HepG2 (cell line): ENCODE measurements around the gene MAOB. TPM values are rescaled to one million over a fixed set of nuclear protein-coding genes. Genes with fewer than 3 reads are reported as not detected.
A peak's percentile ranks its signal among the peaks of the same experiment; 100 is the strongest.

Experiments used
- ATAC-seq: fragments of 200-7000 bp; cut with Tn5 transposase; 3 replicates; pipeline ENCODE4 v1.9.1; 2020; ENCODE audit warnings: mild to moderate bottlenecking, moderate library complexity
- BruUV-seq: library from RNA; stranded (reverse); fragments of 400-500 nt; replicated peaks from 2 replicates; lab custom pipeline; 2021; lab: Mats Ljungman, UMichigan
- CTCF ChIA-PET: fragments of 300-600 bp; formaldehyde crosslinking; extraction: SDS; loops from one replicate; lab custom pipeline; 2021; ENCODE audit warnings: low total read pairs, inconsistent platforms, low intra/inter-chr PET ratio; lab: Yijun Ruan, JAX
- POLR2A ChIA-PET: fragments of 350-600 bp; sonication (Branson Sonifier 250); formaldehyde crosslinking; loops from one replicate; lab custom pipeline; 2020; ENCODE audit warnings: antibody characterized with exemption, inconsistent platforms; lab: Yijun Ruan, JAX
- DNase-seq: peaks from one replicate; pipeline ENCODE4 v3.0.0-alpha.2; 2015; ENCODE audit warnings: low spot score
- FAIRE-seq: peaks from 3 replicates; lab custom pipeline; 2011; peaks lifted over from hg19 to GRCh38; lab: Jason Lieb, UNC
- H2AFZ ChIP-seq: one replicate; pipeline ENCODE4 v1.6.1; 2011; ENCODE audit warnings: low read length, inconsistent platforms
- H3K27ac ChIP-seq: fragments of 300-600 bp; 3 replicates; pipeline ENCODE4 v1.8.0; 2011; ENCODE audit warnings: mixed run types, mild to moderate bottlenecking, mixed read lengths, low read length, inconsistent platforms; ENCODE audit not compliant: insufficient read depth; ENCODE audit errors: extremely low read length
- H3K27me3 ChIP-seq, 2 experiments: fragments of 200-600 bp in 1 of 2; 2 replicates in 1 of 2; 3 replicates in 1 of 2; pipeline versions ENCODE4 v1.6.0 to v1.8.0; 2011; ENCODE audit warnings: low read length in 2 of 2, mild to moderate bottlenecking in 2 of 2, moderate library complexity in 2 of 2, inconsistent platforms in 1 of 2; ENCODE audit not compliant: insufficient read depth in 2 of 2, control insufficient read depth in 1 of 2
- H3K36me3 ChIP-seq, 2 experiments: fragments of 200-600 bp in 1 of 2; replicated peaks in 1 of 2; 2 replicates in 1 of 2; 3 replicates in 1 of 2; pipeline versions ENCODE4 v1.5.1 to v1.8.0; 2011; ENCODE audit warnings: low read length in 2 of 2, inconsistent platforms in 1 of 2; ENCODE audit not compliant: insufficient read depth in 2 of 2, control insufficient read depth in 1 of 2
- H3K4me1 ChIP-seq: 2 replicates; pipeline ENCODE4 v1.5.1; 2012; ENCODE audit warnings: low read length, inconsistent platforms; ENCODE audit not compliant: insufficient read depth
- H3K4me2 ChIP-seq: 2 replicates; pipeline ENCODE4 v1.6.0; 2011; ENCODE audit warnings: low read depth, low read length, inconsistent platforms
- H3K4me3 ChIP-seq, 3 experiments: fragments of 200-600 bp in 1 of 3; sonication (generic), shearing (Covaris generic) in 1 of 3; replicated peaks in 1 of 3; 2 replicates each; pipeline ENCODE4 v1.5.1; 2011 to 2016; ENCODE audit warnings: low read length in 3 of 3, inconsistent platforms in 2 of 3, low read depth in 2 of 3, mild to moderate bottlenecking in 2 of 3, control low read depth in 1 of 3, mixed read lengths in 1 of 3; ENCODE audit not compliant: insufficient read depth in 1 of 3
- H3K79me2 ChIP-seq: one replicate; pipeline ENCODE4 v1.6.1; 2011; ENCODE audit warnings: low read length, inconsistent platforms; ENCODE audit not compliant: insufficient read depth
- H3K9ac ChIP-seq: 2 replicates; pipeline ENCODE4 v1.6.0; 2011; ENCODE audit warnings: mild to moderate bottlenecking, low read depth, low read length, inconsistent platforms; ENCODE audit not compliant: insufficient read depth
- H3K9me3 ChIP-seq: 2 replicates; pipeline ENCODE4 v1.5.1; 2012; ENCODE audit warnings: mild to moderate bottlenecking, low read length
- H4K20me1 ChIP-seq: 2 replicates; pipeline ENCODE4 v1.6.0; 2011; ENCODE audit warnings: inconsistent platforms, mild to moderate bottlenecking, low read length, moderate library complexity; ENCODE audit not compliant: insufficient read depth
- ARNT2 ChIP-seq: sonication (generic); formaldehyde crosslinking; IDR thresholded peaks from 2 replicates; pipeline ENCODE4 v1.8.0; 2022; ENCODE audit warnings: mild to moderate bottlenecking, low read depth, missing genetic modification reagents, moderate library complexity
- CEBPB ChIP-seq: IDR thresholded peaks from 2 replicates; pipeline ENCODE4 v1.6.1; 2011; ENCODE audit warnings: low read depth, low read length, improper control_type of control experiment, borderline replicate concordance
- CEBPG ChIP-seq: IDR thresholded peaks from 2 replicates; pipeline ENCODE4 v1.6.1; 2016
- FIP1L1 ChIP-seq: fragments of 200-400 bp; formaldehyde crosslinking; IDR thresholded peaks from 2 replicates; pipeline ENCODE4 v1.6.1; 2018; ENCODE audit warnings: low read depth, mild to moderate bottlenecking, low read length, moderate library complexity, borderline replicate concordance; ENCODE audit not compliant: insufficient read depth
- GLI4 ChIP-seq: sonication (generic); formaldehyde crosslinking; IDR thresholded peaks from 2 replicates; pipeline ENCODE4 v1.5.1; 2020; ENCODE audit warnings: missing genetic modification reagents, mild to moderate bottlenecking, moderate library complexity, borderline replicate concordance
- HHEX ChIP-seq: IDR thresholded peaks from 2 replicates; pipeline ENCODE4 v1.6.1; 2016; ENCODE audit warnings: control low read depth
- JDP2 ChIP-seq: sonication (generic); formaldehyde crosslinking; IDR thresholded peaks from 2 replicates; pipeline ENCODE4 v1.8.1; 2022; ENCODE audit warnings: missing genetic modification reagents, borderline replicate concordance
- MAFF ChIP-seq: IDR thresholded peaks from 2 replicates; pipeline ENCODE4 v1.6.1; 2011; ENCODE audit warnings: low read depth, low read length, improper control_type of control experiment
- SCMH1 ChIP-seq: sonication (generic); formaldehyde crosslinking; IDR thresholded peaks from 2 replicates; pipeline ENCODE4 v1.9.0; 2021; ENCODE audit warnings: missing genetic modification reagents, mild to moderate bottlenecking, borderline replicate concordance
- TARDBP ChIP-seq: sonication (generic); formaldehyde crosslinking; IDR thresholded peaks from 2 replicates; pipeline ENCODE4 v1.8.0; 2022; ENCODE audit warnings: mild to moderate bottlenecking, missing genetic modification reagents
- TBL1XR1 ChIP-seq: fragments of 150-350 bp; IDR thresholded peaks from 2 replicates; pipeline ENCODE4 v1.6.1; 2014; ENCODE audit warnings: borderline replicate concordance, low read length; ENCODE audit not compliant: partially characterized antibody
- YY1 ChIP-seq: IDR thresholded peaks from 2 replicates; pipeline ENCODE4 v1.6.1; 2011; ENCODE audit warnings: low read length, low read depth, moderate library complexity, mild to moderate bottlenecking; ENCODE audit not compliant: insufficient read depth, insufficient replicate concordance
- ZFX ChIP-seq: sonication (generic); formaldehyde crosslinking; IDR thresholded peaks from 2 replicates; pipeline ENCODE4 v1.4.0; 2020; ENCODE audit warnings: mild to moderate bottlenecking, low read depth, missing genetic modification reagents, moderate library complexity
- ZNF333 ChIP-seq: sonication (generic); formaldehyde crosslinking; IDR thresholded peaks from 2 replicates; pipeline ENCODE4 v1.4.0; 2020; ENCODE audit warnings: mild to moderate bottlenecking, missing genetic modification reagents, borderline replicate concordance
- ZNF383 ChIP-seq: sonication (generic); formaldehyde crosslinking; IDR thresholded peaks from 2 replicates; pipeline ENCODE4 v1.4.0; 2020; ENCODE audit warnings: missing genetic modification reagents, mild to moderate bottlenecking, borderline replicate concordance
- ZNF549 ChIP-seq: sonication (generic); formaldehyde crosslinking; IDR thresholded peaks from 2 replicates; pipeline ENCODE4 v1.5.0; 2020; ENCODE audit warnings: missing genetic modification reagents
- ZNF558 ChIP-seq: sonication (generic); formaldehyde crosslinking; IDR thresholded peaks from 2 replicates; pipeline ENCODE4 v1.9.0; 2022; ENCODE audit warnings: mild to moderate bottlenecking, missing genetic modification reagents, borderline replicate concordance
- WGBS: methylation state at CpG from one replicate; pipeline ENCODE4 v1.1.6; 2017; ENCODE audit warnings: low lambda C conversion rate; 5-methylcytosine and 5-hydroxymethylcytosine counted together
- in situ Hi-C: cut with HindIII; loops from 2 replicates; pipeline ENCODE4 v1.10.0; 2017; ENCODE audit warnings: low pct_unique_long_range_greater_than_20kb; ENCODE audit not compliant: extremely low pct_ligation_motif_present
- intact Hi-C: fragments of 100-400 bp; cut with micrococcal nuclease; formaldehyde crosslinking; loops from one replicate; pipeline ENCODE4 v1.10.0; 2022; ENCODE audit not compliant: unreplicated experiment
- polyA plus RNA-seq, 8 experiments: library from polyadenylated mRNA; depleted of rRNA in 3 of 8; stranded (reverse) in 7 of 8; unstranded in 1 of 8; fragments of >200 nt; fragmentation: Illumina TruSeq in 4 of 8; extraction: Trizol in 4 of 8; gene quantifications; 2 replicates each; pipeline versions ENCODE4 v1.2.1 to v1.2.3, GENCODE V29; 2011 to 2016; ENCODE audit warnings: low read depth in 4 of 8, missing spikeins in 1 of 8, mixed read lengths in 1 of 8; ENCODE audit not compliant: insufficient read depth in 1 of 8
- total RNA-seq, 5 experiments: library from RNA; depleted of rRNA; stranded (reverse); fragments of >200 nt; fragmentation: Illumina TruSeq; extraction: Trizol; gene quantifications; 2 replicates each; pipeline ENCODE4 v1.2.3, GENCODE V29; 2016; ENCODE audit warnings: low read depth in 1 of 5
- TF ChIP-seq, protein P1 (sequence below): sonication (generic); formaldehyde crosslinking; IDR thresholded peaks from 2 replicates; pipeline ENCODE4 v1.4.0; 2020; ENCODE audit warnings: missing genetic modification reagents

The MAOB gene
- total and polyA plus RNA-seq, 2 of the 13 experiments (the other 11 are each of a cell fraction or from before 2014, with no cell fraction given), result 11.0 to 19.0 TPM

DNA sequence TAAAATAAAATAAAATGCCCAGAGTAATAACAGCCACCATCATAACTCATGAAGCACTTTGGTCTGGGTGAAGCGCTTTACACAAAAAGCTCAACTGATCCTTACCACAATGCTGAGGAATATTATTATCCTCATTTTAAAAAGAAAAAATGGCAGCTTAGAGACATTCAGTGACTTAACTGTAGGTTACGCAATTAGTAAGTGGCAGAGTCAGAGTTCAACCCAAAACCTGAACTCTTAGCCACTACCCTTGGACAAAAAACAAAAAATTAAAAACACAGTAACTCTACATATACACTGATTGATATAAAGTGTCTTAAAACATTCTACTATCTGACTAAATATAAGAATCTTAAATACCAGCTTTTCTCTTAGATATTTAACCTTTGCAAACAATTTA is 34.9 kb downstream of the MAOB start:
- TF ChIP-seq, protein P1, sequence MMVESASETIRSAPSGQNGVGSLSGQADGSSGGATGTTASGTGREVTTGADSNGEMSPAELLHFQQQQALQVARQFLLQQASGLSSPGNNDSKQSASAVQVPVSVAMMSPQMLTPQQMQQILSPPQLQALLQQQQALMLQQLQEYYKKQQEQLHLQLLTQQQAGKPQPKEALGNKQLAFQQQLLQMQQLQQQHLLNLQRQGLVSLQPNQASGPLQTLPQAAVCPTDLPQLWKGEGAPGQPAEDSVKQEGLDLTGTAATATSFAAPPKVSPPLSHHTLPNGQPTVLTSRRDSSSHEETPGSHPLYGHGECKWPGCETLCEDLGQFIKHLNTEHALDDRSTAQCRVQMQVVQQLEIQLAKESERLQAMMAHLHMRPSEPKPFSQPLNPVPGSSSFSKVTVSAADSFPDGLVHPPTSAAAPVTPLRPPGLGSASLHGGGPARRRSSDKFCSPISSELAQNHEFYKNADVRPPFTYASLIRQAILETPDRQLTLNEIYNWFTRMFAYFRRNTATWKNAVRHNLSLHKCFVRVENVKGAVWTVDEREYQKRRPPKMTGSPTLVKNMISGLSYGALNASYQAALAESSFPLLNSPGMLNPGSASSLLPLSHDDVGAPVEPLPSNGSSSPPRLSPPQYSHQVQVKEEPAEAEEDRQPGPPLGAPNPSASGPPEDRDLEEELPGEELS (CRISPR knock-in tag), result no peak
- TF ChIP-seq ZNF333 (no peak), YY1 (no peak), CEBPB (0 out of 2 replicates have a peak, but pooled peaks have one; percentile 14), CEBPG (CRISPR knock-in tag) (0 out of 2 replicates have a peak, but pooled peaks have one; percentile 20), FIP1L1 (no peak)
- in situ Hi-C loops (no loop called here), intact Hi-C loops (no loop called here)
- H3K4me2 ChIP-seq, result no peak overlapping the region
- ChIA-PET CTCF (no interaction called here), POLR2A (no interaction called here)
- no peaks in the 10 kb centered on the region for H3K36me3 ChIP-seq
- H3K9ac ChIP-seq, result no peak overlapping the region
- 100% methylated on average over 2 of the region's 2 CpGs for WGBS
- ATAC-seq (no peak), DNase-seq (no peak), FAIRE-seq (no peak)
- no peaks in the 10 kb centered on the region for H3K27me3 ChIP-seq
- peaks cover 17% of the 10 kb centered on the region for H3K4me1 ChIP-seq
- no peak overlapping the region for H3K27ac ChIP-seq
- no peaks in the 10 kb centered on the region for H4K20me1 ChIP-seq
- no peaks in the 10 kb centered on the region for H3K9me3 ChIP-seq
- H3K4me3 ChIP-seq, result no peak overlapping the region
- BruUV-seq, result no TSS peak
- H3K79me2 ChIP-seq, result no peaks in the 10 kb centered on the region
- H2AFZ ChIP-seq, result no peak overlapping the region

DNA sequence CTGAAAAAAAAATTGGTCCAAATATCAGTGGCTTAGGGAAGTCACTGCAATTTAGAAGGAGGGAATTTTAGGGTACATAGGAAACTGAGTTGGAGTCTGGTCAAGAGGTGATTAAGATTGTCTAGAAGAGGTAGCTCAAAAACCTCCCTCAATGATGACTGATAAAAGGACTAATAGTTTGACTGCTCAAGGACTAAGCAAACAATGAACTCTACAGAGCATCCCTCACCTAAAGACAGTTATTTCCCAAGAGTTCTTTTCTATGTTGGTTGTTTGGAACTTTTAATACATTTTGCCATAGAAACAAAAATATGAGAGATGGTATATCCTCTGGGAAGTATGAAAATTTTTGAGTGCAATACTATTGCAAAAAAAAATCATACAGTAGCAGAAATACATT is 35.7 kb downstream of the MAOB start:
- BruUV-seq, result no TSS peak
- Histone ChIP-seq H3K79me2 (no peaks in the 10 kb centered on the region), H3K36me3 (no peaks in the 10 kb centered on the region), H3K4me2 (no peak overlapping the region), H3K27me3 (no peaks in the 10 kb centered on the region), H3K9ac (no peak overlapping the region), H3K4me3 (no peak overlapping the region), H2AFZ (no peak overlapping the region), H3K9me3 (no peaks in the 10 kb centered on the region), H4K20me1 (no peaks in the 10 kb centered on the region), H3K27ac (no peak overlapping the region), H3K4me1 (peaks cover 17% of the 10 kb centered on the region)
- DNase-seq (peak; percentile 1), ATAC-seq (no peak), FAIRE-seq (peak; percentile 40)
- POLR2A ChIA-PET, result no interaction called here
- TF ChIP-seq ZFX (no peak), ARNT2 (CRISPR knock-in tag) (no peak), ZNF383 (no peak), HHEX (no peak), TARDBP (CRISPR knock-in tag) (no peak), MAFF (no peak), TBL1XR1 (no peak), JDP2 (CRISPR knock-in tag) (no peak), SCMH1 (CRISPR knock-in tag) (no peak), ZNF558 (CRISPR knock-in tag) (no peak), GLI4 (no peak), ZNF549 (CRISPR knock-in tag) (no peak)
- CTCF ChIA-PET, result no interaction called here
- intact Hi-C loops, result no loop called here
- in situ Hi-C loops, result no loop called here
